ENCODE results near the gene SP9.

DNA sequence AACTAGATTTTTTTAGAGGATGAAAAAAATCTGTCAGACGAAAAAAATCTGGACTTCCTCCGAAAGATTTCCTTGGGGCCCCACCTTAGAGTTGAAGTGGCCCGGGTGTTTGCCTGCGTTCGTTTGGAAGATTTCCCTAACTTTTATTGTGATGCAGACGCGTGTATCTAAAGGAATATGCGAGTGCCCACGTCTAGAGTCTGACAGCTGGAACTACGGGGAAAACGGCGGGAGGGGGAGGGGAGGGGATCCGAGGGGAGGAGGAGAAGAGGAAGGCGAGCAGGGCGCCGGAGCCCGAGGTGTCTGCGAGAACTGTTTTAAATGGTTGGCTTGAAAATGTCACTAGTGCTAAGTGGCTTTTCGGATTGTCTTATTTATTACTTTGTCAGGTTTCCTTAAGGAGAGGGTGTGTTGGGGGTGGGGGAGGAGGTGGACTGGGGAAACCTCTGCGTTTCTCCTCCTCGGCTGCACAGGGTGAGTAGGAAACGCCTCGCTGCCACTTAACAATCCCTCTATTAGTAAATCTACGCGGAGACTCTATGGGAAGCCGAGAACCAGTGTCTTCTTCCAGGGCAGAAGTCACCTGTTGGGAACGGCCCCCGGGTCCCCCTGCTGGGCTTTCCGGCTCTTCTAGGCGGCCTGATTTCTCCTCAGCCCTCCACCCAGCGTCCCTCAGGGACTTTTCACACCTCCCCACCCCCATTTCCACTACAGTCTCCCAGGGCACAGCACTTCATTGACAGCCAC, 2.4 kb upstream of the SP9 start:
- TF ChIP-seq CTCF (IDR thresholded peaks at IDR 0.05) (no peak), EP300 (IDR thresholded peaks at IDR 0.05) (no peak)

Data from ovary (tissue), 3 donors.